Trophoblast cell (in vitro differentiated cells and primary cell): ENCODE results near the gene UNC13A.
A peak's percentile ranks its signal among the peaks of the same experiment; 100 is the strongest.

ENCODE experiments used
- DNase-seq, 2 donors: peaks; one replicate each; pipeline ENCODE4 v3.0.0-alpha.2; 2016
- H2AFZ ChIP-seq: 2 replicates; pipeline ENCODE4 v1.6.1; 2013; ENCODE audit warnings: low read length, moderate library complexity, mild to moderate bottlenecking; ENCODE audit not compliant: insufficient read depth, poor library complexity
- H2AK5ac ChIP-seq: 2 replicates; pipeline ENCODE4 v1.6.1; 2013; ENCODE audit warnings: mild to moderate bottlenecking, low read length
- H2BK120ac ChIP-seq: 2 replicates; pipeline ENCODE4 v1.6.1; 2013; ENCODE audit warnings: low read length, mild to moderate bottlenecking, moderate library complexity; ENCODE audit not compliant: insufficient read depth, poor library complexity
- H2BK12ac ChIP-seq: 2 replicates; pipeline ENCODE4 v1.6.1; 2013; ENCODE audit warnings: mild to moderate bottlenecking, low read length, moderate library complexity
- H2BK5ac ChIP-seq: 2 replicates; pipeline ENCODE4 v1.6.1; 2013; ENCODE audit warnings: low read length, low read depth, moderate library complexity, mild to moderate bottlenecking; ENCODE audit not compliant: poor library complexity
- H3K14ac ChIP-seq: 2 replicates; pipeline ENCODE4 v1.6.1; 2013; ENCODE audit warnings: mild to moderate bottlenecking, low read length
- H3K18ac ChIP-seq: 2 replicates; pipeline ENCODE4 v1.6.1; 2013; ENCODE audit warnings: mild to moderate bottlenecking, low read length
- H3K23ac ChIP-seq: 2 replicates; pipeline ENCODE4 v1.6.1; 2013; ENCODE audit warnings: low read length
- H3K27ac ChIP-seq: 2 replicates; pipeline ENCODE4 v1.5.1; 2013; ENCODE audit warnings: low read depth, mild to moderate bottlenecking, inconsistent platforms, low read length, moderate library complexity
- H3K27me3 ChIP-seq: 2 replicates; pipeline ENCODE4 v1.6.1; 2013; ENCODE audit warnings: inconsistent platforms, mild to moderate bottlenecking, low read length, moderate library complexity; ENCODE audit not compliant: insufficient read depth
- H3K36me3 ChIP-seq, 2 experiments: 1 replicate in 1 of 2; 2 replicates in 1 of 2; pipeline ENCODE4 v1.6.1; 2013; ENCODE audit warnings: low read length in 2 of 2, mild to moderate bottlenecking in 2 of 2, moderate library complexity in 1 of 2; ENCODE audit not compliant: insufficient read depth in 2 of 2, control insufficient read depth in 1 of 2
- H3K4ac ChIP-seq: 2 replicates; pipeline ENCODE4 v1.6.1; 2013; ENCODE audit warnings: low read depth, mild to moderate bottlenecking, low read length, moderate library complexity
- H3K4me1 ChIP-seq, 2 experiments: 1 replicate in 1 of 2; 2 replicates in 1 of 2; pipeline ENCODE4 v1.6.1; 2013; ENCODE audit warnings: low read length in 2 of 2, mild to moderate bottlenecking in 2 of 2, moderate library complexity in 1 of 2; ENCODE audit not compliant: insufficient read depth in 2 of 2, control insufficient read depth in 1 of 2
- H3K4me2 ChIP-seq: 2 replicates; pipeline ENCODE4 v1.6.1; 2013; ENCODE audit warnings: inconsistent platforms, mild to moderate bottlenecking, low read length, moderate library complexity
- H3K4me3 ChIP-seq: 2 replicates; pipeline ENCODE4 v1.5.1; 2013; ENCODE audit warnings: mild to moderate bottlenecking, low read depth, low read length, inconsistent platforms
- H3K79me1 ChIP-seq: one replicate; pipeline ENCODE4 v1.6.1; 2013; ENCODE audit warnings: low read length
- H3K79me2 ChIP-seq: 2 replicates; pipeline ENCODE4 v1.6.1; 2013; ENCODE audit warnings: low read length, mild to moderate bottlenecking; ENCODE audit not compliant: control insufficient read depth, insufficient read depth, poor library complexity
- H3K9ac ChIP-seq: 2 replicates; pipeline ENCODE4 v1.6.1; 2013; ENCODE audit warnings: mild to moderate bottlenecking, low read length
- H3K9me3 ChIP-seq: 2 replicates; pipeline ENCODE4 v1.6.1; 2013; ENCODE audit warnings: low read depth, mild to moderate bottlenecking, control low read depth, inconsistent platforms, low read length; ENCODE audit not compliant: insufficient read depth
- H4K12ac ChIP-seq: 2 replicates; pipeline ENCODE4 v1.6.1; 2013; ENCODE audit warnings: low read depth, mild to moderate bottlenecking, low read length, moderate library complexity
- H4K8ac ChIP-seq: 2 replicates; pipeline ENCODE4 v1.6.1; 2013; ENCODE audit warnings: low read depth, mild to moderate bottlenecking, low read length, moderate library complexity
- H4K91ac ChIP-seq: one replicate; pipeline ENCODE4 v1.6.1; 2013; ENCODE audit warnings: low read depth, mild to moderate bottlenecking, low read length, moderate library complexity
- WGBS: extraction: QIAGEN DNeasy Blood & Tissue Kit; methylation state at CpG from one replicate; pipeline ENCODE4 v1.1.7; 2013; ENCODE audit warnings: missing lambda C conversion rate; ENCODE audit not compliant: insufficient read length, insufficient coverage; ENCODE audit errors: extremely low coverage; 5-methylcytosine and 5-hydroxymethylcytosine counted together

UNC13A gene

DNA sequence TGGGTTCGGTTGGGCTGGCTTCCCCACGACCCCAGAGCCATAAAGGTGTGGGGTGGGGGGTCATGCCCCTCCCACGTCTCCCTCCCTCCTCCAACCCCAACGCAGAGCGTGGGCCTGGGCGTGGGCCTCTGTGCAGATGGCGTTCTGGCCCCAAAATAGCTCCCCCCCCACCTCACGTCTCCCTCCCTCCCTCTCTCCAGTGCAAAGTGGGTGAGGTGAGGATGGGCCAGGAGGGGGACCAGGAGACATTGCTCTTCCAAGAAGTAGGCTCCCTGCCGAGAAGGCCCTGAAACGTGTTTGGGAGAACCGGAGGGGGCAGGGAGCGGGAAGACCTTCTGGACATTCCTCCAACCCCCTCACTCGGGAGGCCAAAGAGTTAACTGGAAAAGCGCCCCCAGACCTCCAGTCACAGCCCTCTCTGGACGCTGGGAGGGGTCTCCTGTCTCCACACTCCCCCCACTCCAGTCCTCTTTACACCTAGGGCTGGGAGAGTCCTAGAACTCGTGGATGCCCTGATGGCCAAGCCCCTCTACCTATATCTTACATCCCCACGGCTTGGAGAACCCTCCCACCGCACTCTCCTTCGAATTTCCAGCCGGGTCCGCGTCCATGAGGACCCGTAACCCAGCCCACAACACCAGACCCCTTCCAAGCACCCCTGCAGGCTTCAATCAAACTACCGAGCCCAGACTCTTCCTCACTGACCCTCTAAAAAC is 855 bp downstream of the UNC13A start:
- no peak overlapping the region for H3K23ac ChIP-seq
- H2BK120ac ChIP-seq, result no peak overlapping the region
- no peak overlapping the region for H3K4me3 ChIP-seq
- H3K18ac ChIP-seq, result no peak overlapping the region
- no peak overlapping the region for H3K14ac ChIP-seq
- DNase-seq, result no peak
- no peak overlapping the region for H3K4ac ChIP-seq
- no peak overlapping the region for H3K9ac ChIP-seq
- no peak overlapping the region for H2AFZ ChIP-seq
- H3K79me1 ChIP-seq, result no peaks in the 10 kb centered on the region
- no peak overlapping the region for H2BK5ac ChIP-seq
- no peak overlapping the region for H4K8ac ChIP-seq
- H4K91ac ChIP-seq, result no peak overlapping the region
- H3K27ac ChIP-seq, result no peak overlapping the region
- no peak overlapping the region for H2BK12ac ChIP-seq
- H3K4me2 ChIP-seq, result peak overlapping the region; percentile 56
- no peaks in the 10 kb centered on the region for H3K36me3 ChIP-seq
- no CpG with 5 or more reads among the region's 24 CpGs for WGBS
- H3K27me3 ChIP-seq, result peaks cover 18% of the 10 kb centered on the region
- H3K79me2 ChIP-seq, result no peaks in the 10 kb centered on the region
- no peak overlapping the region for H4K12ac ChIP-seq
- peaks cover under 1% of the 10 kb centered on the region for H3K9me3 ChIP-seq
- no peak overlapping the region for H2AK5ac ChIP-seq
- H3K4me1 ChIP-seq, result peaks cover 3 to 5% of the 10 kb centered on the region in 2 experiments

DNA sequence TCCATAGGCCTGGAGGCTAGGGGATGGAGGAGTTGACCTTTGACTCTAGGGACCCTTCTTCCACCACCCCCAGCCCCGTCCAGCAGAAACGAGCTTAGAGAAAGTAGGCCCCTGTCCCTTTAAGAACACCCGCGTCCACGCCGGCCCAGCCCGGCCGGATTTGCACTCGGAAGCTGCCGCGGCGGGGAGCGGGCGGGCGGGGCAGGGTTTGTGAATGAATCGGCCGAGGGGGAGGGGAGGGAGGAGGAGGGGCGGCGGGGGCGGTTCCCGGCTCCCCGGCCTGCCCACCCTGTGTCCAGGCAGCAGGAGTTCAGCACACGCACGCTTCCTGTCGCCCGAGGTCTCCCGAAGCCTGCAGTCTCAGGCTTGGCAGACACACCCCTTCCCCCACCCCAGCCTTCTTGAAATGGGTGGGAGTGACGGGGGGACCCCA is 1.5 kb downstream of the UNC13A start:
- Histone ChIP-seq H3K23ac (no peak overlapping the region), H2AFZ (no peak overlapping the region), H2BK5ac (no peak overlapping the region), H2BK120ac (no peak overlapping the region), H3K14ac (no peak overlapping the region), H3K4me2 (peak overlapping the region; percentile 17), H4K8ac (no peak overlapping the region), H4K12ac (no peak overlapping the region), H3K9me3 (peaks cover 3% of the 10 kb centered on the region), H3K4me3 (no peak overlapping the region), H3K79me2 (no peaks in the 10 kb centered on the region), H3K36me3 (no peaks in the 10 kb centered on the region), H3K79me1 (no peaks in the 10 kb centered on the region), H2AK5ac (no peak overlapping the region), H3K9ac (no peak overlapping the region), H3K4ac (no peak overlapping the region), H3K4me1 (peaks cover 3 to 5% of the 10 kb centered on the region in 2 experiments), H4K91ac (no peak overlapping the region), H3K27me3 (peaks cover 18% of the 10 kb centered on the region), H3K27ac (no peak overlapping the region), H2BK12ac (no peak overlapping the region), H3K18ac (no peak overlapping the region)
- DNase-seq, result no peak
- no CpG with 5 or more reads among the region's 28 CpGs for WGBS

DNA sequence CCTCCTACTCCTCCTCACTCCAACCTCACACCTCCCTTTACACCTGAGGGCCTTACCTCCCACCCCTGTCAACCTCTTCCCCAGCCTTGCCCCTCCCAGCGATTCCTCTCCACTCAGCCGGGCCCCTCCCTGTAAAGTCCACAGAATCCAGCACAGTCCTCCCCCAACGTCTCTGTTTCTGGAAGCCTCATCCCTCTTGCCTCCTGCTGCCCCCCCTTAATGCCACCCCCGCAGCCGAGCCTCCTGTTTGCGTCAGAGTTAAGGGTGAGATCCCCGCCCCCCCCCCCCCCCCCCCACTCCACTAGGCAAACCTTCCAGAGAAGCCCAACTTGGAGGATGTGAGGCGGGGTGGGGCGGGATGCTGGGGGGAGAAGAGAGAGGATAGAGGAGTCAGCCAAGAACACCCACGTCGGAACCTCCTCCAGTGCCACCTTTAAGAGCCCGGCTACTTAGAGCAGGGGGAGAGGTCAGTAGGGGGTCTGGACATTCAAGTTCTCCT is 2.1 kb downstream of the UNC13A start:
- Histone ChIP-seq H2AFZ (no peak overlapping the region), H3K9ac (no peak overlapping the region), H3K4me1 (peaks cover 3 to 5% of the 10 kb centered on the region in 2 experiments), H3K9me3 (peaks cover 3% of the 10 kb centered on the region), H4K8ac (no peak overlapping the region), H3K4ac (no peak overlapping the region), H3K27ac (no peak overlapping the region), H3K4me3 (no peak overlapping the region), H4K91ac (no peak overlapping the region), H3K18ac (no peak overlapping the region), H2BK5ac (no peak overlapping the region), H3K79me2 (no peaks in the 10 kb centered on the region), H3K23ac (no peak overlapping the region), H3K27me3 (peaks cover 18% of the 10 kb centered on the region), H2BK12ac (no peak overlapping the region), H3K4me2 (peak overlapping the region; percentile 17), H2BK120ac (no peak overlapping the region), H4K12ac (no peak overlapping the region), H2AK5ac (no peak overlapping the region), H3K14ac (no peak overlapping the region), H3K79me1 (no peaks in the 10 kb centered on the region), H3K36me3 (no peaks in the 10 kb centered on the region)
- no CpG with 5 or more reads among the region's 12 CpGs for WGBS
- DNase-seq, result no peak

DNA sequence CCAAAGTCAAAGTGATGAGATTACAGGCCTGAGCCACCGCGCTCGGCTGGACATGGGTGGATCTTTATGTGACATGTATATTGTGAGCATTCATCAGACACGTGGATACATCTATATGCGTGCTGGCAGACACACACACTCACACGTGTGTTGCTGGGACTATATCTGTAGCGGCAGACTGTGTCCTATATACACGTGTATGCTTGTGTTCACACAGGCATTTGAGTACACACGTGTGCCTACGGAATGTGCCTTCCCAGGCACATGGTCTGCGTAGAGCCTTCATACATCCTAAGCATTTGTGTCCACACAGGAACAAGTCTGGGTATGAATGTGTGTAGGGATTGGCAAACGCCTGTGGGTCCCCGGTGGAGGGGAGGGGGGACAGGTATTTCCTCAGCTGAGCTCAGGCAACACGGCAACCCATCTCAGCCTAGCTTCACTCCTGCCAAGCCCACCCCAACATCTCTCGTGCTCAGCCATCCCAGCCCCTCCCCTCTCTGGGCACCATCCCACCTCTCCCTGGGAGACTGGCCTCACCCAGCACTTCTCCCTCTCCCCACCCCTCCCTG is 2.6 kb downstream of the UNC13A start:
- Histone ChIP-seq H3K9ac (no peak overlapping the region), H3K18ac (no peak overlapping the region), H3K4me3 (no peak overlapping the region), H2BK12ac (no peak overlapping the region), H3K9me3 (peaks cover 3% of the 10 kb centered on the region), H3K14ac (no peak overlapping the region), H4K8ac (no peak overlapping the region), H4K12ac (no peak overlapping the region), H3K4ac (no peak overlapping the region), H4K91ac (no peak overlapping the region), H3K4me1 (peaks cover 3 to 5% of the 10 kb centered on the region in 2 experiments), H3K4me2 (no peak overlapping the region), H3K79me2 (no peaks in the 10 kb centered on the region), H3K27me3 (peaks cover 18% of the 10 kb centered on the region), H2AK5ac (no peak overlapping the region), H2BK120ac (no peak overlapping the region), H3K27ac (no peak overlapping the region), H2AFZ (no peak overlapping the region), H3K36me3 (no peaks in the 10 kb centered on the region), H3K79me1 (no peaks in the 10 kb centered on the region), H3K23ac (no peak overlapping the region), H2BK5ac (no peak overlapping the region)
- DNase-seq, result no peak
- WGBS, result no CpG with 5 or more reads among the region's 15 CpGs
